Peyer's patch (tissue), 4 donors: ENCODE data around the gene RIOK3. TPM values are rescaled to one million over a fixed set of nuclear protein-coding genes. Genes with fewer than 3 reads are reported as not detected.

Source experiments
- DNase-seq, 3 donors: peaks; one replicate each; pipeline ENCODE4 v3.0.0-alpha.2; 2017 to 2019
- H3K27ac ChIP-seq, 4 donors: fragments of 200-600 bp; sonication (generic); one replicate each; pipeline ENCODE4 v1.5.1; 2016 to 2019
- H3K27me3 ChIP-seq, 2 donors: fragments of 200-600 bp; sonication (generic); one replicate each; pipeline ENCODE4 v1.5.1; 2019
- H3K36me3 ChIP-seq, 3 donors: fragments of 200-600 bp; sonication (generic); one replicate each; pipeline ENCODE4 v1.5.1; 2016 to 2019
- H3K4me1 ChIP-seq, 4 donors: fragments of 200-600 bp; sonication (generic); one replicate each; pipeline ENCODE4 v1.5.1; 2016 to 2019
- H3K4me3 ChIP-seq, 4 donors: fragments of 200-600 bp; sonication (generic); 1 replicate in 3 of 4; 2 replicates in 1 of 4; pipeline ENCODE4 v1.5.1; 2016 to 2019; ENCODE audit warnings: mild to moderate bottlenecking in 1 of 4
- H3K9me3 ChIP-seq, 4 donors: fragments of 200-600 bp; sonication (generic); one replicate each; pipeline ENCODE4 v1.5.1; 2016 to 2019; ENCODE audit warnings: mild to moderate bottlenecking in 1 of 4
- CTCF ChIP-seq, 6 experiments: fragments of 450-650 bp in 4 of 6; fragments of 200-600 bp in 2 of 6; sonication (generic) in 1 of 6; IDR thresholded peaks; one replicate each; pipeline ENCODE4 v1.5.1; 2017 to 2019; ENCODE audit warnings: antibody characterized with exemption in 6 of 6, mild to moderate bottlenecking in 3 of 6, moderate library complexity in 1 of 6
- POLR2A ChIP-seq, 2 donors: fragments of 450-650 bp; IDR thresholded peaks; one replicate each; pipeline ENCODE4 v1.5.1; 2017; ENCODE audit warnings: antibody characterized with exemption in 2 of 2, mild to moderate bottlenecking in 2 of 2, moderate library complexity in 2 of 2
- total RNA-seq, 4 donors: library from RNA; depleted of rRNA; stranded (reverse); fragments of >200 nt; gene quantifications; one replicate each; pipeline ENCODE4 v1.1.0, GENCODE V29; 2016

Gene RIOK3
- total RNA-seq, 4 donors from 2014 or later = 66.0 to 262 (median 160) TPM

DNA sequence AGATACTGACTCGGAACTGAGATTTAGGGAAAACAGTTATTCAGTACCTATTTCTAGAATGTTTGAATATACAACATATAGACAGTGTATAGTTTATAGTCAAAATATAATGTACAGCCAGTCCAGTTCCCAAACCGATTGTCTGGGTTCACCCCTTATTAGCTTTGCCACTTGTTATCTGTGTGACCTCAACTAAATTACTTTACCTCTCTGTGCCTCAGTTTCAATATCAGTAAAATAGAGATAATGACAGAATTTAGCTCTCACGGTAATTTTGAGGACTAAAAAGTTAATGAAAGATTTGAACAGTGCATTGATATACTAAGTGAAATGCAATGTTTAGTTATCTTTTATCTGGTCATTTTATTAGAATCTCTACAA lies 750 bp upstream of the RIOK3 start:
- H3K27me3 ChIP-seq = no peaks in the 10 kb centered on the region
- peaks cover 0 to 33% (median 6%) of the 10 kb centered on the region in 4 donors for H3K4me1 ChIP-seq
- H3K9me3 ChIP-seq = no peaks in the 10 kb centered on the region
- peaks cover 0 to 9% (median 0%) of the 10 kb centered on the region in 3 donors for H3K36me3 ChIP-seq
- H3K27ac ChIP-seq = peak overlapping the region; percentile 86 to 99 (median 96)
- H3K4me3 ChIP-seq = peak overlapping the region in 3 of 4 donors; percentile 94 to 99 (median 99)
- no peak for DNase-seq
- TF ChIP-seq CTCF (IDR thresholded peaks at IDR 0.05) (no peak), POLR2A (IDR thresholded peaks at IDR 0.05) (no peak)

- no peak for DNase-seq
- H3K4me1 ChIP-seq = peaks cover 0 to 45% (median 9%) of the 10 kb centered on the region in 4 donors
Observed at GRCh38 chr18:23453680-23454058, 582 bp downstream of the RIOK3 start.

DNA sequence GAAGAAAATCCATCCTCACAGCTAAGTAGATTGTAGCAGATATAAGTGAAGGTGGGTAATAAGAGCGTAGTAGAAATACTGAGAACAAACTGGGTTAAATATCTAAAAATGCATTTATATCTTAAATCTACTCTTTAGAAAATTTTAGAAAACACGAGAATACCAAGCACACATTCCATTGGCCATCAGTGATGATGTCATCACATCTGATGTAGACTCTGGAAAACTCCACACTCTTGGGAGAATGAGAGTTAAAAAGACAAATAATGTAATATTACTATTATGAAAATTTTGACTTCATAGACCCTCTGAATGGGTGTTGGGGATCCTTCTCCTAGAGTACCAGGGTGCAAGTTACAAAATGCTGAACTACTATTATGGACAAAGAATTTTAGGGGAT lies 3.7 kb downstream of the RIOK3 start:
- peaks cover 0 to 9% (median 0%) of the 10 kb centered on the region in 3 donors for H3K36me3 ChIP-seq
- H3K9me3 ChIP-seq = no peaks in the 10 kb centered on the region
- H3K4me3 ChIP-seq = no peak overlapping the region
- H3K27me3 ChIP-seq = no peaks in the 10 kb centered on the region
- no peak for DNase-seq
- no peak overlapping the region for H3K27ac ChIP-seq
- peaks cover 4 to 77% (median 13%) of the 10 kb centered on the region in 4 donors for H3K4me1 ChIP-seq
- TF ChIP-seq POLR2A (IDR thresholded peaks at IDR 0.05) = no peak
- no peak for TF ChIP-seq CTCF (IDR thresholded peaks at IDR 0.05)

More at GRCh38 chr18:23453680-23454058, 582 bp downstream of the RIOK3 start:
- H3K36me3 ChIP-seq = peaks cover 0 to 9% (median 0%) of the 10 kb centered on the region in 3 donors
- H3K4me3 ChIP-seq = peak overlapping the region; percentile 85 to 99 (median 96)
- TF ChIP-seq POLR2A (IDR thresholded peaks at IDR 0.05) = no peak
- TF ChIP-seq CTCF (IDR thresholded peaks at IDR 0.05) = no peak
- H3K27ac ChIP-seq = peak overlapping the region; percentile 86 to 99 (median 96)
- no peaks in the 10 kb centered on the region for H3K27me3 ChIP-seq
- no peaks in the 10 kb centered on the region for H3K9me3 ChIP-seq

DNA sequence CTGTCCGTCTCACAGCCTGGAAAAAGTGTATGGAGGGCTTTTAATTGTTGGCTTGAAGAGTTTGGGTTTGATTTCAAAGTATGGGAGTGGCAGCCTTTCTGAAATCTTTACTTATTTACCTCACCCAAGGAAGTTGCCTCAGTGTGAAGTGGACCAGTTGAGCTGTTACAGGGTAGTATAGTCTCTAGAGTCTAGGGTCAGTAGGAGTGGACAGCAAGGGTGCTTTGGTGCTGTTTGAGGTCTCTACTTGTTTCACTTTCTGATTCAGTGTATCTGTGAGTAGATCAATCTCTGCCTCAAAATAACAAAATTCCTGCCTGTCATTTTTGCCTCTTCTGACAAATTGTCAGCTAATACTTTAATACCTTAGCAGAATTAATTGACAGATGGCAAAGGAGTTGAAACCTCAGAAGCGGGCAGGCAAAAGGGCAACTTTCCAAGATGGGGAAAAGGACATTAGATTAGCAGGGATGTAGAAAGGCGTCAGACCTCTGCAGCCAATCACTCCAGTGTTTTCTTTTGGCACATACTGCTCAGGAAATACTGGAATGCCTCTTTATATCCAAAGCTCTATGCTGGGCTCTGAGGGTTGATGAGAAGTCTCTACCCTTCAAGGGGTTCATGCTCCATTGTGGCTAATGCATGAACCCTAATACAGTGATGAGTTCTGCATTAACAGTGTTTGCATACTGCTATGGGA lies 5.9 kb downstream of the RIOK3 start:
- Histone ChIP-seq H3K36me3 (peaks cover 0 to 29% (median 4%) of the 10 kb centered on the region in 3 donors), H3K27ac (peak overlapping the region in 1 of 4 donors; percentile 45), H3K9me3 (no peaks in the 10 kb centered on the region), H3K27me3 (no peaks in the 10 kb centered on the region), H3K4me3 (peak overlapping the region in 1 of 4 donors; percentile 26), H3K4me1 (peaks cover 0 to 70% (median 9%) of the 10 kb centered on the region in 4 donors)
- no peak for DNase-seq
- no peak for TF ChIP-seq CTCF (IDR thresholded peaks at IDR 0.05)

- H3K36me3 ChIP-seq = peaks cover 0 to 34% (median 4%) of the 10 kb centered on the region in 3 donors
- peaks cover 0 to 70% (median 9%) of the 10 kb centered on the region in 4 donors for H3K4me1 ChIP-seq
- TF ChIP-seq CTCF (IDR thresholded peaks at IDR 0.05) (no peak), POLR2A (IDR thresholded peaks at IDR 0.05) (no peak)
- no peaks in the 10 kb centered on the region for H3K9me3 ChIP-seq
- DNase-seq = no peak
- H3K27ac ChIP-seq = peak overlapping the region in 2 of 4 donors; percentile 60 to 75
- H3K27me3 ChIP-seq = no peaks in the 10 kb centered on the region
- H3K4me3 ChIP-seq = peak overlapping the region in 1 of 4 donors; percentile 8
Observed at GRCh38 chr18:23459530-23459921, 6.4 kb downstream of the RIOK3 start.
